ENCODE data around the gene CHCHD5. TPM values are rescaled to one million over a fixed set of nuclear protein-coding genes. Genes with fewer than 3 reads are reported as not detected.

Gene CHCHD5
- total and polyA plus RNA-seq, 2 of the 8 experiments (the other 6 are each of a cell fraction or from before 2014, with no cell fraction given), result 27.2 to 71.5 TPM

DNA sequence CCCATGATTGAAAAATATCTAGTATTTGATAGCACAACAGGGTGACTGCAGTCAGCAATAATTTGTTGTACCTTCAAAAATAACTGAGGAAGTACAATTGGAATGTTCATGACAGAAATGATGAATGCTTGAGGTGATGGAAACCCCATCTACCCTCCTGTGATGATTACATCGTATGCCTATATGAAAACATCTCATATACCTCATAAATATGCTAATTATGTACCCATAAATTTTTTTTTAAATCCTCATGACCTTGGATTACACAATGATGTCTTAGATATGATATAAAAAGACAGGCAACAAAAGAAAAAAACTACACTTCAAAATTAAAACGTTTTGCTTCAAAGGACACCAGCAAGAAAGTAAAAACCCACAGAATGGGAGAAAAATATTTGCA, 43.5 kb upstream of the CHCHD5 start (continued):
- TF ChIP-seq, protein P1, sequence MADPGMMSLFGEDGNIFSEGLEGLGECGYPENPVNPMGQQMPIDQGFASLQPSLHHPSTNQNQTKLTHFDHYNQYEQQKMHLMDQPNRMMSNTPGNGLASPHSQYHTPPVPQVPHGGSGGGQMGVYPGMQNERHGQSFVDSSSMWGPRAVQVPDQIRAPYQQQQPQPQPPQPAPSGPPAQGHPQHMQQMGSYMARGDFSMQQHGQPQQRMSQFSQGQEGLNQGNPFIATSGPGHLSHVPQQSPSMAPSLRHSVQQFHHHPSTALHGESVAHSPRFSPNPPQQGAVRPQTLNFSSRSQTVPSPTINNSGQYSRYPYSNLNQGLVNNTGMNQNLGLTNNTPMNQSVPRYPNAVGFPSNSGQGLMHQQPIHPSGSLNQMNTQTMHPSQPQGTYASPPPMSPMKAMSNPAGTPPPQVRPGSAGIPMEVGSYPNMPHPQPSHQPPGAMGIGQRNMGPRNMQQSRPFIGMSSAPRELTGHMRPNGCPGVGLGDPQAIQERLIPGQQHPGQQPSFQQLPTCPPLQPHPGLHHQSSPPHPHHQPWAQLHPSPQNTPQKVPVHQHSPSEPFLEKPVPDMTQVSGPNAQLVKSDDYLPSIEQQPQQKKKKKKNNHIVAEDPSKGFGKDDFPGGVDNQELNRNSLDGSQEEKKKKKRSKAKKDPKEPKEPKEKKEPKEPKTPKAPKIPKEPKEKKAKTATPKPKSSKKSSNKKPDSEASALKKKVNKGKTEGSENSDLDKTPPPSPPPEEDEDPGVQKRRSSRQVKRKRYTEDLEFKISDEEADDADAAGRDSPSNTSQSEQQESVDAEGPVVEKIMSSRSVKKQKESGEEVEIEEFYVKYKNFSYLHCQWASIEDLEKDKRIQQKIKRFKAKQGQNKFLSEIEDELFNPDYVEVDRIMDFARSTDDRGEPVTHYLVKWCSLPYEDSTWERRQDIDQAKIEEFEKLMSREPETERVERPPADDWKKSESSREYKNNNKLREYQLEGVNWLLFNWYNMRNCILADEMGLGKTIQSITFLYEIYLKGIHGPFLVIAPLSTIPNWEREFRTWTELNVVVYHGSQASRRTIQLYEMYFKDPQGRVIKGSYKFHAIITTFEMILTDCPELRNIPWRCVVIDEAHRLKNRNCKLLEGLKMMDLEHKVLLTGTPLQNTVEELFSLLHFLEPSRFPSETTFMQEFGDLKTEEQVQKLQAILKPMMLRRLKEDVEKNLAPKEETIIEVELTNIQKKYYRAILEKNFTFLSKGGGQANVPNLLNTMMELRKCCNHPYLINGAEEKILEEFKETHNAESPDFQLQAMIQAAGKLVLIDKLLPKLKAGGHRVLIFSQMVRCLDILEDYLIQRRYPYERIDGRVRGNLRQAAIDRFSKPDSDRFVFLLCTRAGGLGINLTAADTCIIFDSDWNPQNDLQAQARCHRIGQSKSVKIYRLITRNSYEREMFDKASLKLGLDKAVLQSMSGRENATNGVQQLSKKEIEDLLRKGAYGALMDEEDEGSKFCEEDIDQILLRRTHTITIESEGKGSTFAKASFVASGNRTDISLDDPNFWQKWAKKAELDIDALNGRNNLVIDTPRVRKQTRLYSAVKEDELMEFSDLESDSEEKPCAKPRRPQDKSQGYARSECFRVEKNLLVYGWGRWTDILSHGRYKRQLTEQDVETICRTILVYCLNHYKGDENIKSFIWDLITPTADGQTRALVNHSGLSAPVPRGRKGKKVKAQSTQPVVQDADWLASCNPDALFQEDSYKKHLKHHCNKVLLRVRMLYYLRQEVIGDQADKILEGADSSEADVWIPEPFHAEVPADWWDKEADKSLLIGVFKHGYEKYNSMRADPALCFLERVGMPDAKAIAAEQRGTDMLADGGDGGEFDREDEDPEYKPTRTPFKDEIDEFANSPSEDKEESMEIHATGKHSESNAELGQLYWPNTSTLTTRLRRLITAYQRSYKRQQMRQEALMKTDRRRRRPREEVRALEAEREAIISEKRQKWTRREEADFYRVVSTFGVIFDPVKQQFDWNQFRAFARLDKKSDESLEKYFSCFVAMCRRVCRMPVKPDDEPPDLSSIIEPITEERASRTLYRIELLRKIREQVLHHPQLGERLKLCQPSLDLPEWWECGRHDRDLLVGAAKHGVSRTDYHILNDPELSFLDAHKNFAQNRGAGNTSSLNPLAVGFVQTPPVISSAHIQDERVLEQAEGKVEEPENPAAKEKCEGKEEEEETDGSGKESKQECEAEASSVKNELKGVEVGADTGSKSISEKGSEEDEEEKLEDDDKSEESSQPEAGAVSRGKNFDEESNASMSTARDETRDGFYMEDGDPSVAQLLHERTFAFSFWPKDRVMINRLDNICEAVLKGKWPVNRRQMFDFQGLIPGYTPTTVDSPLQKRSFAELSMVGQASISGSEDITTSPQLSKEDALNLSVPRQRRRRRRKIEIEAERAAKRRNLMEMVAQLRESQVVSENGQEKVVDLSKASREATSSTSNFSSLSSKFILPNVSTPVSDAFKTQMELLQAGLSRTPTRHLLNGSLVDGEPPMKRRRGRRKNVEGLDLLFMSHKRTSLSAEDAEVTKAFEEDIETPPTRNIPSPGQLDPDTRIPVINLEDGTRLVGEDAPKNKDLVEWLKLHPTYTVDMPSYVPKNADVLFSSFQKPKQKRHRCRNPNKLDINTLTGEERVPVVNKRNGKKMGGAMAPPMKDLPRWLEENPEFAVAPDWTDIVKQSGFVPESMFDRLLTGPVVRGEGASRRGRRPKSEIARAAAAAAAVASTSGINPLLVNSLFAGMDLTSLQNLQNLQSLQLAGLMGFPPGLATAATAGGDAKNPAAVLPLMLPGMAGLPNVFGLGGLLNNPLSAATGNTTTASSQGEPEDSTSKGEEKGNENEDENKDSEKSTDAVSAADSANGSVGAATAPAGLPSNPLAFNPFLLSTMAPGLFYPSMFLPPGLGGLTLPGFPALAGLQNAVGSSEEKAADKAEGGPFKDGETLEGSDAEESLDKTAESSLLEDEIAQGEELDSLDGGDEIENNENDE (IDR thresholded peaks at IDR 0.05; ENCODE audit: insufficient replicate concordance, low read length), result no peak
- no peak for TF ChIP-seq JUN (IDR thresholded peaks at IDR 0.05; ENCODE audit: low read depth, low read length)
- TF ChIP-seq TAF1 (IDR thresholded peaks at IDR 0.05; ENCODE audit: low read depth, low read length), result no peak
- TF ChIP-seq RAD21 (IDR thresholded peaks at IDR 0.05 in 1 of 2, conservative IDR thresholded peaks at IDR 0.05 in 1 of 2; ENCODE audit: low read depth in 2 of 2, low read length in 2 of 2), result no peak
- no peak for TF ChIP-seq RFX5 (IDR thresholded peaks at IDR 0.05; ENCODE audit: borderline replicate concordance, low read depth, low read length)
- TF ChIP-seq TBP (IDR thresholded peaks at IDR 0.05; ENCODE audit: low read depth, low read length), result no peak
- no peak for TF ChIP-seq CEBPB (IDR thresholded peaks at IDR 0.05; ENCODE audit: low read depth, low read length)
- TF ChIP-seq YY1 (IDR thresholded peaks at IDR 0.05; ENCODE audit: low read depth, low read length), result no peak
- no peak for TF ChIP-seq HDAC2 (IDR thresholded peaks at IDR 0.05; ENCODE audit: borderline replicate concordance in 1 of 2, low read depth in 2 of 2, low read length in 2 of 2)

All from H1 (cell line).